NOMO-1 treated with dmso at 0.1 percent for 144 hours (cell line): ENCODE results near the gene SDR42E2.
"Not testable (repeated sequence)": the region's sequence is repeated elsewhere in the genome, so short reads cannot be mapped to it uniquely, and the experiment has no call there.

Experiments used
- DNase-seq: peaks from one replicate; lab custom pipeline; 2025; ENCODE audit not compliant: unreplicated experiment; lab: John Stamatoyannopoulos, UW

SDR42E2 gene

DNA sequence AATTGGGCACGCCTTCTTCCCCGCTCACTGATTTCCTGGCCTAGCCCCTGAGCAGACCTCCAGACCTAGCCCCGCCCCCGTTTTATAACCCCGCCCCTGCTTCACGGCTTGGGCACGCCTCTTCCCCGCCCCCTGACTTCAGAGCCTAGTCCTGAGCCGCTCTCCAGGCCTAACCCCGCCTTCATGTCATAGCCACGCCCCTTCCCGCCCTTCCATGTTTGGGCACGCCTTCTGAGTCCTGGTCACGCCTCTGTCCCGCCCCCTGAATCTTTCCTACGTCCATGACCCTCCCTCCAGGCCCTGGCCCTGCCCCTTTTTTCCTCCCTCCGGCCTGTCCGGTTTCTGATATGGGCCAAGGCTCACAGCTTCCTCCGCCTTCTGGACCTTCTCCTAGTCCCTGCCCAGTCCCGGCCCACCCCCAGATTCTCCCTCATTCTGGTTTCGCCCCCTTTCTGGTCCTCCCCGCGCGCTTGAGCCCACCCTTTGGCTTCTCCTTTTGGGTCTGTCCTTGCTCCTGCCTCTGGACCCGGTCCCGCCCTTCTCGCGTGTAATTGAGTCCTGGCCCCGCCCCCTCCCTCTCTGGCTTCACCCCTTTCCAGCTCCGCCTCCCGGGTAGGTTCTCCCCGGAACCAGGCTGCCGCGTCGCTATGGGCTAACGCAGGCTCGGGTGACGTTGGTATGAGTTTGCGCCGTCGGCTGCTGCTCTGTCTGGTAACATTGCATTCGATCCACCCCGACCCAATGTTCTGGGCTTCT is 28.6 kb downstream of the SDR42E2 start:
- DNase-seq, result peak; percentile 100

GRCh38 chr16:22191532-22192260 is 29.4 kb downstream of the SDR42E2 start:
- DNase-seq, result no peak

- peak; percentile 84 for DNase-seq
These were observed 30.2 kb downstream of the SDR42E2 start for GRCh38 chr16:22192261-22193062.

- no peak for DNase-seq
These were observed 30.7 kb downstream of the SDR42E2 start for GRCh38 chr16:22193063-22193411.

- DNase-seq, result no peak
These were observed 32.6 kb downstream of the SDR42E2 start for GRCh38 chr16:22194707-22195444.

GRCh38 chr16:22195445-22195694 is 33.1 kb downstream of the SDR42E2 start:
- DNase-seq, result no peak

GRCh38 chr16:22195695-22196558 is 33.6 kb downstream of the SDR42E2 start:
- DNase-seq, result peak; percentile 83

- DNase-seq, result not testable (repeated sequence)
These were observed 34.4 kb downstream of the SDR42E2 start for GRCh38 chr16:22196559-22197168.

GRCh38 chr16:22198547-22199293 is 36.4 kb downstream of the SDR42E2 start:
- no peak for DNase-seq

DNA sequence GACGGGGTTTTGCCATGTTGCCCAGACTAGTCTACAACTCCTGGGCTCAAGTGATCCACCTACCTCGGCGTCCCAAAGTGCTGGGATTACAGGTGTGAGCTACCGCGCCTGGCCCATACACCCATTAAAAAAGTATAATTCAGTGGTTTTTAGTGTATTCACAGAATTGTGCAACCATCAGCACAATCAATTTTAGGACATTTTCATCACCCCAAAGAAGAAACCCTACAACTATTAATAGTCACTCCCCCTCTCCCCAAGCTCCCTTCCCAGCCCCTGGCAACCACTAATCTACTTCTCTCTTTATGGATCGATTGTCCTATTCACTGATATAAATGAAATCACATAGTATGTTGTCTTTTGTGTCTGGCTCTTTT is 39.9 kb downstream of the SDR42E2 start:
- no peak for DNase-seq

- no peak for DNase-seq
These were observed 40.8 kb downstream of the SDR42E2 start for GRCh38 chr16:22203091-22203490.

DNA sequence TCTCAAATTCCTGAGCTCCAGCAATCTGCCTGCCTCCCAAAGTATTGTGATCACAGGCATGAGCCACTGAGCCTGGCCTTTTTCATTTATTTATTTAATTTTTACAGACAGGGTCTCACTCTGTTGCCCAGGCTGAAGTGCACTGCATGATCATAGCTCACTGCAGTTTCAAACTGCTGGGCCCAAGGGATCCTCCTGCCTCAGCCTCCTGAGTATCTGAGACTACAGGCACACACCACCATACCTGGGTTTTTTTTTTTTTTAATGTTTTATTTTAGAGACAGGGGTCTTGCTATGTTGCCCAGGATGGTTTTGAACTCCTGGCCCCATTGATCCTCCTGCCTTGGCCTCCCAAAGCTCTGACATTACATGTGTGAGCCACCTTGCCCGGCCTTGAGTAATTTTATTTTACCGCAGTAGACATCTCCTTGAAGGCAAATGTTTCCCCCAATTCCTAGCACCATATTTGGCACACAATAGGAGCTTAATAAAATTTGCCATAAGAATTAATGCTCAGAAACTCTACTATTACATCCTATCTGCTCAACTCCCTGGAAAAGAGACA is 41.9 kb downstream of the SDR42E2 start:
- DNase-seq, result no peak

- no peak for DNase-seq
These were observed 43.3 kb downstream of the SDR42E2 start for GRCh38 chr16:22205577-22206012.

DNA sequence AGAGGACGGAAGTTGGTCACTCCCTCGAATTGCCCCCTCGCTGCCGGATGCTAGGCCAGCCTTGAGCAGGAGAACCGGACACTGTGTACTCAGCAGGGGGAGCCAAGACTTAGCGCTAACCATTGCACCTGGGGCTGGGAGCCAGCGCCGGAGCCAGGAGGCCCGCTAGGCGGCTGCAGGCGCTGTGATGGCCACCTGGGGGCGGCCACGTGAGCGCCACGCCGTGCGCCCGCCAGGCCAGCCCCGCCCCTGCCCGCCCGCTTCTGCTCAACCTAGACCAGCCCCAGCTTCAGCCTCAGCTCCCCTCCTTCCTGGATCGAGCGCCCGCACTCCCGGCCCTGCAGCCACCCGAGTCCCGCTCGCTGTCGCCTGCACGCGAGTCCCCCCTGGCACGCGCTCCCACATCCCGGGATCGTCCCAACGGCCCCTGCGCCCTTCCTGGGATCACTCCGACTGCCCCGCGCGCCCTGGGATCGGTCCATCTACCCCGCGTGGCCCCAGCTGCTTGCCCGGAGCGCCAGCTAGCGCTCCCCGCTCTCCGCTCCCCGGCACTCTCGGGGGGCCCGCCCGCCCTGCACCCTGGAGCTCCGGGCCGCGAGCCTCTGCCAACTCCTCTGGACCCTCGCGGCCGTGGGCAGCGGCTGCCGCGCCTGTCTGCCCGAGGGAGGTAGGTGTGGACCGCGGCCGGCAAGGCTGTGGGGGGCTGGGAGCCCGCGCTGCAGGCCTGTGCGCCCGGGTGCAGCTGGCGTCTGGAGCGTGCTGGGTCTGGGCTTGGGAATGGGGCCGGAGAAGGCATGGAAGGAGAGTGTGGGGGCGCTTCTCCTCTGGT is 43.9 kb downstream of the SDR42E2 start, which contains the start of gene EEF2K:
Gene EEF2K (plus strand): TSS at position 266 of the 829 bp plus-strand sequence. CDS start 19,452 bp downstream, outside the sequence.
- peak; percentile 93 for DNase-seq

DNA sequence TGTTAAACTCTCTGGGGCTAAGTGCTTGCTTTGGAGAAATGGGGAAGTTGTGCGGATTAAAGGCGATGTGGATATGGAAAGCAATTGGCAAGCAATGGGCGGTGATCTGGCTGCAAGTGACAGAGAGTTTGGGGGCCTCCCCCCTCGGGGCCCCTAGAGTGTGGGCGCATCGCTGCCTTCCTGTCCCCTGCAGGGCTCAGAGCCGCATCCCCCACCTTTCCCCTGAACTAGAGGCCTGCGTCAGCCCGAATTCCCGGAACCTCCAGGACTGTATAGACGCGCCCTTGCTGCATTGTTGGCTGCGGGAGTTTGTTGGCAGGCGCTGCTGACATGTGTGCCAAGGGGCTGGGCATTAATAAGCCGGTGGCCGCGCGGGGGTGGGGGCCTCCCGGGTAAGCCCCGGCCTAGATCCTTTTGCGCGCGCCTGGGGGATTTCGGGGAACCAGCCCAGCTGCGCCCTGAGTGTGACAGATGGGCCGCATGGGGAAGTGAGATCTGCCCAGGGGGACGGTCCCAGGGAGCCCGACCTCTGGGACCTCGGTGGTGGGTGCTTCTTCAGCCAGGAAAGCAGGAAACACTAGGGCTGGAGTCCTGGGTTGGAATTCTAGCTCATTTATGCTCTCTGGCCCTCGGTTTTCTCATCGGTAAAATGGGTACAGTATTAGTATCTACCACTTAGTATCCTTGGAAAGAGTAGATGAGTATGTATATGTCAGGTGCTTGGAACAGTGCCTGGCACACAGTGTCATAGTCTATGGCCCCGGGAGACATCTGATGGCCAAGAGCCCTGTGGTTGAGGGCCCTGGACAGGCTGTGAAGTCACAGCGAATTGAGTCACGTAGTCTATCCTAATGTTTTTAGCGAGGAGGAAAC is 44.8 kb downstream of the SDR42E2 start:
- DNase-seq, result peak; percentile 46

DNA sequence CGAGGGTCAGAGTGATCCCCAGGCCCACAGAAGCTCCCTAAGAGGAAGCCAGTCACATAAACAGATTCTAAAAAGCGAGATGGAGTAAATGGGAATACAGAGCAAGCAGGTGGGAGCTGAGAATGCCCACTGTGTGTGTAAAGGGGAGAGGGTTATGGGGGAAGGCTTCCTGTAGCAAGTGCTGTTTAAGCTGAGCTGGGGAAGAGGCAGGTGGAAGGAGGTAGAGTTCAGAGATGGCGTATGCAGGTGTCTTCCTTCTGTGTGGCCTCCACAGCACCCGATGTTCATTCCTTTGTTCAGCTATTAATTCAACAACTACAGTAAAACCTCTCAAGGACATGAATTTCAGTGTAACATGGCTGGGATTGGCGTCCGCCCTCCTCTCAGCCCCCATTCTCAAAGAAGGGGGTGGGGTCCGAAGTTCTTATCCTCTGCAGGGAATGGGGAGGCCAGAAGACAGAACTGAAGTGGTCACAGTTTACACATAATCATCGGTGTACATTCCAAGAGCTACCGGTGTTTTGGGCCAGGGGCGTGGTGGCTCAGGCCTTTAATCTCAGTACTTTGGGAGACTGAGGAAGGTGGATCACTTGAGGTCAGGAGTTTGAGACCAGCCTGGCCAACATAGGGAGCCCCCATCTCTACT is 45.5 kb downstream of the SDR42E2 start:
- no peak for DNase-seq
